HepG2 (cell line): ENCODE results near the gene PPM1G. TPM values are rescaled to one million over a fixed set of nuclear protein-coding genes. Genes with fewer than 3 reads are reported as not detected.

Experiments
- ATAC-seq: fragments of 200-7000 bp; cut with Tn5 transposase; 3 replicates; pipeline ENCODE4 v1.9.1; 2020; ENCODE audit warnings: mild to moderate bottlenecking, moderate library complexity
- BruUV-seq: library from RNA; stranded (reverse); fragments of 400-500 nt; replicated peaks from 2 replicates; lab custom pipeline; 2021; lab: Mats Ljungman, UMichigan
- CTCF ChIA-PET: fragments of 300-600 bp; formaldehyde crosslinking; extraction: SDS; loops from one replicate; lab custom pipeline; 2021; ENCODE audit warnings: low total read pairs, inconsistent platforms, low intra/inter-chr PET ratio; lab: Yijun Ruan, JAX
- POLR2A ChIA-PET: fragments of 350-600 bp; sonication (Branson Sonifier 250); formaldehyde crosslinking; loops from one replicate; lab custom pipeline; 2020; ENCODE audit warnings: antibody characterized with exemption, inconsistent platforms; lab: Yijun Ruan, JAX
- DNase-seq: peaks from one replicate; pipeline ENCODE4 v3.0.0-alpha.2; 2015; ENCODE audit warnings: low spot score
- FAIRE-seq: peaks from 3 replicates; lab custom pipeline; 2011; peaks lifted over from hg19 to GRCh38; lab: Jason Lieb, UNC
- H2AFZ ChIP-seq: one replicate; pipeline ENCODE4 v1.6.1; 2011; ENCODE audit warnings: low read length, inconsistent platforms
- H3K27ac ChIP-seq: fragments of 300-600 bp; 3 replicates; pipeline ENCODE4 v1.8.0; 2011; ENCODE audit warnings: mixed run types, mild to moderate bottlenecking, mixed read lengths, low read length, inconsistent platforms; ENCODE audit not compliant: insufficient read depth; ENCODE audit errors: extremely low read length
- H3K27me3 ChIP-seq, 2 experiments: fragments of 200-600 bp in 1 of 2; 2 replicates in 1 of 2; 3 replicates in 1 of 2; pipeline versions ENCODE4 v1.6.0 to v1.8.0; 2011; ENCODE audit warnings: low read length in 2 of 2, mild to moderate bottlenecking in 2 of 2, moderate library complexity in 2 of 2, inconsistent platforms in 1 of 2; ENCODE audit not compliant: insufficient read depth in 2 of 2, control insufficient read depth in 1 of 2
- H3K36me3 ChIP-seq, 2 experiments: fragments of 200-600 bp in 1 of 2; replicated peaks in 1 of 2; 2 replicates in 1 of 2; 3 replicates in 1 of 2; pipeline versions ENCODE4 v1.5.1 to v1.8.0; 2011; ENCODE audit warnings: low read length in 2 of 2, inconsistent platforms in 1 of 2; ENCODE audit not compliant: insufficient read depth in 2 of 2, control insufficient read depth in 1 of 2
- H3K4me1 ChIP-seq: 2 replicates; pipeline ENCODE4 v1.5.1; 2012; ENCODE audit warnings: low read length, inconsistent platforms; ENCODE audit not compliant: insufficient read depth
- H3K4me2 ChIP-seq: 2 replicates; pipeline ENCODE4 v1.6.0; 2011; ENCODE audit warnings: low read depth, low read length, inconsistent platforms
- H3K4me3 ChIP-seq, 3 experiments: fragments of 200-600 bp in 1 of 3; sonication (generic), shearing (Covaris generic) in 1 of 3; replicated peaks in 1 of 3; 2 replicates each; pipeline ENCODE4 v1.5.1; 2011 to 2016; ENCODE audit warnings: low read length in 3 of 3, inconsistent platforms in 2 of 3, low read depth in 2 of 3, mild to moderate bottlenecking in 2 of 3, control low read depth in 1 of 3, mixed read lengths in 1 of 3; ENCODE audit not compliant: insufficient read depth in 1 of 3
- H3K79me2 ChIP-seq: one replicate; pipeline ENCODE4 v1.6.1; 2011; ENCODE audit warnings: low read length, inconsistent platforms; ENCODE audit not compliant: insufficient read depth
- H3K9ac ChIP-seq: 2 replicates; pipeline ENCODE4 v1.6.0; 2011; ENCODE audit warnings: mild to moderate bottlenecking, low read depth, low read length, inconsistent platforms; ENCODE audit not compliant: insufficient read depth
- H3K9me3 ChIP-seq: 2 replicates; pipeline ENCODE4 v1.5.1; 2012; ENCODE audit warnings: mild to moderate bottlenecking, low read length
- H4K20me1 ChIP-seq: 2 replicates; pipeline ENCODE4 v1.6.0; 2011; ENCODE audit warnings: inconsistent platforms, mild to moderate bottlenecking, low read length, moderate library complexity; ENCODE audit not compliant: insufficient read depth
- ATF7 ChIP-seq, 2 experiments: fragments of 450-650 bp in 1 of 2; sonication (generic) in 1 of 2; formaldehyde crosslinking in 1 of 2; IDR thresholded peaks; 2 replicates each; pipeline versions ENCODE4 v1.4.0 to v1.6.1; 2016 to 2020; ENCODE audit warnings: antibody characterized with exemption in 1 of 2, mild to moderate bottlenecking in 1 of 2, missing genetic modification reagents in 1 of 2
- KMT2B ChIP-seq: IDR thresholded peaks from 2 replicates; pipeline ENCODE4 v1.6.1; 2016; ENCODE audit warnings: missing genetic modification reagents, missing compliant biosample characterization
- MTA1 ChIP-seq: sonication (generic); formaldehyde crosslinking; IDR thresholded peaks from 2 replicates; pipeline ENCODE4 v1.4.0; 2020; ENCODE audit warnings: missing genetic modification reagents, mild to moderate bottlenecking, borderline replicate concordance
- NONO ChIP-seq, 2 experiments: fragments of 450-650 bp in 1 of 2; sonication (generic) in 1 of 2; formaldehyde crosslinking in 1 of 2; IDR thresholded peaks in 1 of 2; conservative IDR thresholded peaks in 1 of 2; 2 replicates each; pipeline versions ENCODE4 v1.6.1 to v1.8.0; 2017 to 2022; ENCODE audit warnings: mild to moderate bottlenecking in 1 of 2, missing genetic modification reagents in 1 of 2, moderate library complexity in 1 of 2
- PAX8 ChIP-seq: sonication (generic); formaldehyde crosslinking; IDR thresholded peaks from 2 replicates; pipeline ENCODE4 v1.8.0; 2022; ENCODE audit warnings: mild to moderate bottlenecking, missing genetic modification reagents, borderline replicate concordance
- THYN1 ChIP-seq: sonication (generic); formaldehyde crosslinking; IDR thresholded peaks from 2 replicates; pipeline ENCODE4 v1.8.1; 2023; ENCODE audit warnings: low read depth, mild to moderate bottlenecking, moderate library complexity, missing genetic modification reagents, borderline replicate concordance
- ZBTB3 ChIP-seq: sonication (generic); formaldehyde crosslinking; IDR thresholded peaks from 2 replicates; pipeline ENCODE4 v1.4.0; 2020; ENCODE audit warnings: low read depth, mild to moderate bottlenecking, moderate library complexity, missing genetic modification reagents, borderline replicate concordance
- ZEB1 ChIP-seq: IDR thresholded peaks from 2 replicates; pipeline ENCODE4 v1.6.1; 2012; ENCODE audit warnings: mild to moderate bottlenecking, low read depth, inconsistent platforms; ENCODE audit not compliant: insufficient replicate concordance
- ZKSCAN5 ChIP-seq: sonication (generic); formaldehyde crosslinking; IDR thresholded peaks from 2 replicates; pipeline ENCODE4 v1.5.1; 2020; ENCODE audit warnings: mild to moderate bottlenecking, missing genetic modification reagents
- ZMAT3 ChIP-seq: sonication (generic); formaldehyde crosslinking; conservative IDR thresholded peaks from 2 replicates; pipeline ENCODE4 v1.7.0; 2021; ENCODE audit warnings: missing genetic modification reagents
- ZNF292 ChIP-seq: sonication (generic); formaldehyde crosslinking; IDR thresholded peaks from 2 replicates; pipeline ENCODE4 v1.8.1; 2022; ENCODE audit warnings: mild to moderate bottlenecking, low read depth, missing genetic modification reagents, borderline replicate concordance
- ZSCAN29 ChIP-seq: sonication (generic); formaldehyde crosslinking; conservative IDR thresholded peaks from 2 replicates; pipeline ENCODE4 v1.4.0; 2020; ENCODE audit warnings: mild to moderate bottlenecking, missing genetic modification reagents
- WGBS: methylation state at CpG from one replicate; pipeline ENCODE4 v1.1.6; 2017; ENCODE audit warnings: low lambda C conversion rate; 5-methylcytosine and 5-hydroxymethylcytosine counted together
- in situ Hi-C: cut with HindIII; loops from 2 replicates; pipeline ENCODE4 v1.10.0; 2017; ENCODE audit warnings: low pct_unique_long_range_greater_than_20kb; ENCODE audit not compliant: extremely low pct_ligation_motif_present
- intact Hi-C: fragments of 100-400 bp; cut with micrococcal nuclease; formaldehyde crosslinking; loops from one replicate; pipeline ENCODE4 v1.10.0; 2022; ENCODE audit not compliant: unreplicated experiment
- polyA plus RNA-seq, 8 experiments: library from polyadenylated mRNA; depleted of rRNA in 3 of 8; stranded (reverse) in 7 of 8; unstranded in 1 of 8; fragments of >200 nt; fragmentation: Illumina TruSeq in 4 of 8; extraction: Trizol in 4 of 8; gene quantifications; 2 replicates each; pipeline versions ENCODE4 v1.2.1 to v1.2.3, GENCODE V29; 2011 to 2016; ENCODE audit warnings: low read depth in 4 of 8, missing spikeins in 1 of 8, mixed read lengths in 1 of 8; ENCODE audit not compliant: insufficient read depth in 1 of 8
- total RNA-seq, 5 experiments: library from RNA; depleted of rRNA; stranded (reverse); fragments of >200 nt; fragmentation: Illumina TruSeq; extraction: Trizol; gene quantifications; 2 replicates each; pipeline ENCODE4 v1.2.3, GENCODE V29; 2016; ENCODE audit warnings: low read depth in 1 of 5
- TF ChIP-seq, protein P1 (sequence below): IDR thresholded peaks from 2 replicates; pipeline ENCODE4 v1.6.1; 2016
- TF ChIP-seq, protein P2 (sequence below): sonication (generic); formaldehyde crosslinking; IDR thresholded peaks from 2 replicates; pipeline ENCODE4 v1.5.1; 2020; ENCODE audit warnings: missing genetic modification reagents, mild to moderate bottlenecking, borderline replicate concordance
- TF ChIP-seq, protein P3 (sequence below): IDR thresholded peaks from 2 replicates; pipeline ENCODE4 v1.6.1; 2016; ENCODE audit warnings: low read depth, control low read depth
- TF ChIP-seq, protein P4 (sequence below): sonication (generic); formaldehyde crosslinking; IDR thresholded peaks from 2 replicates; pipeline ENCODE4 v1.5.0; 2020; ENCODE audit warnings: mild to moderate bottlenecking, missing genetic modification reagents, moderate library complexity

PPM1G gene
- total and polyA plus RNA-seq, 2 of the 13 experiments (the other 11 are each of a cell fraction or from before 2014, with no cell fraction given) = 58.2 to 213 TPM

DNA sequence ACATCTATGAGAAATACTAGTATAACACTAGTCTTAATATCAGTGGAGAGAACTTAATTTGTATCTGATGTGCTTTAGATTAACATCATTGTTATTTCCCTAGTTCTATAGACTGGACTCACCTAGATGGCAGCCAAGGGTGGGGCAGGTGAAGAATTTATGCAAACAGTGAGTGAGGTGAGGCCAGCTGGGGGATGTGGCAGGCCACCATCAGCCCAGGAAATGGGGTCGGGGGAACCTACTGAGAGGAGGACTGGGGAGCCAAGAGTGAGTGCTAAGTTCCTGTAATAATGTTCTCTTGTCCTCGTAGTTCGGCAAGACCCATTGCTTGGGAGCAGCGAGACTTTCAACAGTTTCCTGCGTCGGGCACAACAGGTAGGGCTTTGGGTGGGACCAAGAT lies 36.5 kb downstream of the PPM1G start:
- intact Hi-C loops = loop anchor here (10.0 kb wide), 1 partner anchor 118 kb away; no protein-coding TSS in a partner anchor

More for the DNA sequence above, 36.5 kb downstream of the PPM1G start:
- no peak overlapping the region for H2AFZ ChIP-seq
- H3K4me1 ChIP-seq = peaks cover 38% of the 10 kb centered on the region
- ATAC-seq = no peak
- H3K9ac ChIP-seq = no peak overlapping the region
- H3K4me2 ChIP-seq = no peak overlapping the region
- in situ Hi-C loops = loop anchor here (5.0 kb wide), 1 partner anchor 51 kb away; the partner anchor contains the start of gene MPV17
- TF ChIP-seq PAX8 (CRISPR knock-in tag) (no peak), ZNF292 (CRISPR knock-in tag) (no peak), ZEB1 (no peak), ZMAT3 (CRISPR knock-in tag) (no peak), ZBTB3 (CRISPR knock-in tag) (no peak), ZKSCAN5 (no peak), THYN1 (CRISPR knock-in tag) (no peak), ATF7 (IDR thresholded peaks at IDR 0.05) (no peak), ATF7 (CRISPR knock-in tag; IDR thresholded peaks at IDR 0.05) (no peak), KMT2B (CRISPR knock-in tag) (no peak), NONO (IDR thresholded peaks at IDR 0.05) (no peak), NONO (CRISPR knock-in tag; conservative IDR thresholded peaks at IDR 0.05) (no peak), ZSCAN29 (CRISPR knock-in tag) (no peak), MTA1 (CRISPR knock-in tag) (no peak)
- TF ChIP-seq, protein P1, sequence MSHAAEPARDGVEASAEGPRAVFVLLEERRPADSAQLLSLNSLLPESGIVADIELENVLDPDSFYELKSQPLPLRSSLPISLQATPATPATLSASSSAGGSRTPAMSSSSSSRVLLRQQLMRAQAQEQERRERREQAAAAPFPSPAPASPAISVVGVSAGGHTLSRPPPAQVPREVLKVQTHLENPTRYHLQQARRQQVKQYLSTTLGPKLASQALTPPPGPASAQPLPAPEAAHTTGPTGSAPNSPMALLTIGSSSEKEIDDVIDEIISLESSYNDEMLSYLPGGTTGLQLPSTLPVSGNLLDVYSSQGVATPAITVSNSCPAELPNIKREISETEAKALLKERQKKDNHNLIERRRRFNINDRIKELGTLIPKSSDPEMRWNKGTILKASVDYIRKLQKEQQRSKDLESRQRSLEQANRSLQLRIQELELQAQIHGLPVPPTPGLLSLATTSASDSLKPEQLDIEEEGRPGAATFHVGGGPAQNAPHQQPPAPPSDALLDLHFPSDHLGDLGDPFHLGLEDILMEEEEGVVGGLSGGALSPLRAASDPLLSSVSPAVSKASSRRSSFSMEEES = no peak
- TF ChIP-seq, protein P2, sequence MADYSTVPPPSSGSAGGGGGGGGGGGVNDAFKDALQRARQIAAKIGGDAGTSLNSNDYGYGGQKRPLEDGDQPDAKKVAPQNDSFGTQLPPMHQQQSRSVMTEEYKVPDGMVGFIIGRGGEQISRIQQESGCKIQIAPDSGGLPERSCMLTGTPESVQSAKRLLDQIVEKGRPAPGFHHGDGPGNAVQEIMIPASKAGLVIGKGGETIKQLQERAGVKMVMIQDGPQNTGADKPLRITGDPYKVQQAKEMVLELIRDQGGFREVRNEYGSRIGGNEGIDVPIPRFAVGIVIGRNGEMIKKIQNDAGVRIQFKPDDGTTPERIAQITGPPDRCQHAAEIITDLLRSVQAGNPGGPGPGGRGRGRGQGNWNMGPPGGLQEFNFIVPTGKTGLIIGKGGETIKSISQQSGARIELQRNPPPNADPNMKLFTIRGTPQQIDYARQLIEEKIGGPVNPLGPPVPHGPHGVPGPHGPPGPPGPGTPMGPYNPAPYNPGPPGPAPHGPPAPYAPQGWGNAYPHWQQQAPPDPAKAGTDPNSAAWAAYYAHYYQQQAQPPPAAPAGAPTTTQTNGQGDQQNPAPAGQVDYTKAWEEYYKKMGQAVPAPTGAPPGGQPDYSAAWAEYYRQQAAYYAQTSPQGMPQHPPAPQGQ (CRISPR knock-in tag) = no peak
- TF ChIP-seq, protein P3, sequence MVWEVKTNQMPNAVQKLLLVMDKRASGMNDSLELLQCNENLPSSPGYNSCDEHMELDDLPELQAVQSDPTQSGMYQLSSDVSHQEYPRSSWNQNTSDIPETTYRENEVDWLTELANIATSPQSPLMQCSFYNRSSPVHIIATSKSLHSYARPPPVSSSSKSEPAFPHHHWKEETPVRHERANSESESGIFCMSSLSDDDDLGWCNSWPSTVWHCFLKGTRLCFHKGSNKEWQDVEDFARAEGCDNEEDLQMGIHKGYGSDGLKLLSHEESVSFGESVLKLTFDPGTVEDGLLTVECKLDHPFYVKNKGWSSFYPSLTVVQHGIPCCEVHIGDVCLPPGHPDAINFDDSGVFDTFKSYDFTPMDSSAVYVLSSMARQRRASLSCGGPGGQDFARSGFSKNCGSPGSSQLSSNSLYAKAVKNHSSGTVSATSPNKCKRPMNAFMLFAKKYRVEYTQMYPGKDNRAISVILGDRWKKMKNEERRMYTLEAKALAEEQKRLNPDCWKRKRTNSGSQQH (CRISPR knock-in tag) = no peak
- TF ChIP-seq, protein P4, sequence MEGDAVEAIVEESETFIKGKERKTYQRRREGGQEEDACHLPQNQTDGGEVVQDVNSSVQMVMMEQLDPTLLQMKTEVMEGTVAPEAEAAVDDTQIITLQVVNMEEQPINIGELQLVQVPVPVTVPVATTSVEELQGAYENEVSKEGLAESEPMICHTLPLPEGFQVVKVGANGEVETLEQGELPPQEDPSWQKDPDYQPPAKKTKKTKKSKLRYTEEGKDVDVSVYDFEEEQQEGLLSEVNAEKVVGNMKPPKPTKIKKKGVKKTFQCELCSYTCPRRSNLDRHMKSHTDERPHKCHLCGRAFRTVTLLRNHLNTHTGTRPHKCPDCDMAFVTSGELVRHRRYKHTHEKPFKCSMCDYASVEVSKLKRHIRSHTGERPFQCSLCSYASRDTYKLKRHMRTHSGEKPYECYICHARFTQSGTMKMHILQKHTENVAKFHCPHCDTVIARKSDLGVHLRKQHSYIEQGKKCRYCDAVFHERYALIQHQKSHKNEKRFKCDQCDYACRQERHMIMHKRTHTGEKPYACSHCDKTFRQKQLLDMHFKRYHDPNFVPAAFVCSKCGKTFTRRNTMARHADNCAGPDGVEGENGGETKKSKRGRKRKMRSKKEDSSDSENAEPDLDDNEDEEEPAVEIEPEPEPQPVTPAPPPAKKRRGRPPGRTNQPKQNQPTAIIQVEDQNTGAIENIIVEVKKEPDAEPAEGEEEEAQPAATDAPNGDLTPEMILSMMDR (CRISPR knock-in tag) = no peak
- no peak for DNase-seq
- H3K4me3 ChIP-seq = no peak overlapping the region
- H3K36me3 ChIP-seq = peaks cover 35 to 67% of the 10 kb centered on the region in 2 experiments
- no peaks in the 10 kb centered on the region for H3K9me3 ChIP-seq
- peaks cover 3% of the 10 kb centered on the region for H4K20me1 ChIP-seq
- BruUV-seq = no TSS peak
- no peaks in the 10 kb centered on the region; a peak in 1 of 5 replicates for H3K27me3 ChIP-seq
- peaks cover 51% of the 10 kb centered on the region for H3K79me2 ChIP-seq
- no peak overlapping the region for H3K27ac ChIP-seq
- CTCF ChIA-PET = no interaction called here
- WGBS = 96% methylated on average over 6 of the region's 6 CpGs
- no peak for FAIRE-seq
- POLR2A ChIA-PET = interaction anchor here (1.1 to 9.5 kb wide), 3 partner anchors 9 to 19 kb away, joined by 4 to 125 read pairs (median 12); partner anchors contain the start of gene GTF3C2
